ENCODE measurements around the gene HSPA12A.

Gene HSPA12A

DNA sequence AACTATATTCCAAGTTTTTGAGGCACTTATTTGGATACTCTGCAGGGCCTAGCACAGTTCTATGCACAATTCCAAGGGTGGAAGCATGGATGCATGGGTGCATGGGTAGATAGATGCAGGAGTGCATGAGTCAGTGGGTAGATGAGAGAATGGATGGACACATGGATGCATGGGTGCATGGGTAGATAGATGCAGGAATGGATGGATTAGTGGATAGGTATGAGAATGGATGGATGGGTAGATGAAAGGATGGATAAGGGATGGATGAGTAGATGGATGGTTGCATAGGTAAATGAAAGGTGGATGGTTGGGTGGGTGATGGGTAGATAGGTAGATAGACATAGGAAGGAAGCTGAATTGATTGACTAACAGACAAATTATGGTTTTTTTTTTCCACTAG, 106.0 kb downstream of the HSPA12A start:
- no peaks in the 10 kb centered on the region for H3K4me1 ChIP-seq (ENCODE audit: control insufficient read depth, low read length)
- H4K20me1 ChIP-seq (ENCODE audit: control insufficient read depth, insufficient read depth, low read depth, low read length) = no peaks in the 10 kb centered on the region
- H3K4me3 ChIP-seq (ENCODE audit: low read length) = no peak overlapping the region
- H3K27ac ChIP-seq (ENCODE audit: low read depth, low read length) = no peak overlapping the region
- H3K9me3 ChIP-seq (ENCODE audit: control insufficient read depth, insufficient read depth, low read length) = no peaks in the 10 kb centered on the region
- no peaks in the 10 kb centered on the region for H3K27me3 ChIP-seq (ENCODE audit: control insufficient read depth, low read length)
- H3K4me2 ChIP-seq (ENCODE audit: low read length) = no peak overlapping the region
- no peaks in the 10 kb centered on the region for H3K9me2 ChIP-seq (replicated peaks; ENCODE audit: control insufficient read depth, low read length)
- H3F3A ChIP-seq (ENCODE audit: control insufficient read depth, insufficient read depth) = no peaks in the 10 kb centered on the region
- TF ChIP-seq EZH2phosphoT487 (IDR thresholded peaks at IDR 0.05; ENCODE audit: borderline replicate concordance, low read length) = no peak
- TF ChIP-seq, protein P1, sequence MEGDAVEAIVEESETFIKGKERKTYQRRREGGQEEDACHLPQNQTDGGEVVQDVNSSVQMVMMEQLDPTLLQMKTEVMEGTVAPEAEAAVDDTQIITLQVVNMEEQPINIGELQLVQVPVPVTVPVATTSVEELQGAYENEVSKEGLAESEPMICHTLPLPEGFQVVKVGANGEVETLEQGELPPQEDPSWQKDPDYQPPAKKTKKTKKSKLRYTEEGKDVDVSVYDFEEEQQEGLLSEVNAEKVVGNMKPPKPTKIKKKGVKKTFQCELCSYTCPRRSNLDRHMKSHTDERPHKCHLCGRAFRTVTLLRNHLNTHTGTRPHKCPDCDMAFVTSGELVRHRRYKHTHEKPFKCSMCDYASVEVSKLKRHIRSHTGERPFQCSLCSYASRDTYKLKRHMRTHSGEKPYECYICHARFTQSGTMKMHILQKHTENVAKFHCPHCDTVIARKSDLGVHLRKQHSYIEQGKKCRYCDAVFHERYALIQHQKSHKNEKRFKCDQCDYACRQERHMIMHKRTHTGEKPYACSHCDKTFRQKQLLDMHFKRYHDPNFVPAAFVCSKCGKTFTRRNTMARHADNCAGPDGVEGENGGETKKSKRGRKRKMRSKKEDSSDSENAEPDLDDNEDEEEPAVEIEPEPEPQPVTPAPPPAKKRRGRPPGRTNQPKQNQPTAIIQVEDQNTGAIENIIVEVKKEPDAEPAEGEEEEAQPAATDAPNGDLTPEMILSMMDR (IDR thresholded peaks at IDR 0.05; ENCODE audit: low read depth, low read length, poor library complexity, severe bottlenecking) = no peak
- H3K36me3 ChIP-seq (ENCODE audit: control insufficient read depth, low read length) = no peaks in the 10 kb centered on the region
- H3K79me2 ChIP-seq (ENCODE audit: control insufficient read depth, low read length) = no peaks in the 10 kb centered on the region

DNA sequence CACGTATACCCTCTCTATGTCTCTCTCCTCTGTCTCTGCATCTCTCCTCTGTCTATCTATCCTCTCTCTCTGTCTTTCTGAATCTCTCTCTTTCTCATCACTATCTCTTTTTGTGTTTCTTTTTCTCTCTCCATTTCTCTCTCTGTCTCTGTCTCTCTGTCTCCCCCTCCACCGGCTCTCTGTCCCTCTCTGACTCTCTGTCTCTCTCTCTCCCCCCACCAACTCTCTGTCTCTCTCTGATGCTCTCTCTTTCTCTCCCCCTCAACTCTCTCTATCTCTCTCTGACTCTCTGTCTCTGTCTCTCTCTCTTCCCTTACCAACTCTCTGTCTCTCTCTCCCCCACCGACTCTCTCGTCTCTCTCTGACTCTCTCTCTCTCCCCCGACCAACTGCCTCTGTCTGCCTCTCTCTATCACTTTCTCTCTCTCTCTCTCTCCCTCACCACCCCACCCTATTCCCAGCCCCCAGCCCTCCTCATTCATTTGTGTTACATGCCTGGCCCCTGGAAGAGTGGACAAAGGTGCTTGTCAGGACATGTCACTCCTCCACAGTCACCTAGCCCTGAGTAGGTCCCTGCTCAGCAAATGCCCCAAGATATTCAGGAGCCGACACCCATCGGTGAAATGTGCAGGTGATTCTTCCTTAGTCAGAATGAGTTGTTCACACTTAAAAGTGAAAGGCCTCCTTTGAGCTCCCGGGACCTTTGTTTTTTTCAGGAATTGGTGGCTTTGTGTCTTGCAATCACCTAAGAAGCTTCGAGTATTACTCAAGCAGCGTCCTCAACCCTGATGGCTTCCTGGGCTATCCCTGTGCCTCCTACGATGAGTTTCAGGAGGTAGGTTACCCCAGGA, 108.0 kb downstream of the HSPA12A start:
- Histone ChIP-seq H3K27me3 (ENCODE audit: control insufficient read depth, low read length) (no peaks in the 10 kb centered on the region), H3K9me3 (ENCODE audit: control insufficient read depth, insufficient read depth, low read length) (no peaks in the 10 kb centered on the region), H3K36me3 (ENCODE audit: control insufficient read depth, low read length) (no peaks in the 10 kb centered on the region), H3K4me3 (ENCODE audit: low read length) (no peak overlapping the region), H3K79me2 (ENCODE audit: control insufficient read depth, low read length) (no peaks in the 10 kb centered on the region), H3K4me2 (ENCODE audit: low read length) (no peak overlapping the region), H3K4me1 (ENCODE audit: control insufficient read depth, low read length) (no peaks in the 10 kb centered on the region), H4K20me1 (ENCODE audit: control insufficient read depth, insufficient read depth, low read depth, low read length) (no peaks in the 10 kb centered on the region), H3F3A (ENCODE audit: control insufficient read depth, insufficient read depth) (no peaks in the 10 kb centered on the region), H3K27ac (ENCODE audit: low read depth, low read length) (no peak overlapping the region), H3K9me2 (replicated peaks; ENCODE audit: control insufficient read depth, low read length) (no peaks in the 10 kb centered on the region)
- TF ChIP-seq, protein P1 (IDR thresholded peaks at IDR 0.05; ENCODE audit: low read depth, low read length, poor library complexity, severe bottlenecking) = no peak
- no peak for TF ChIP-seq EZH2phosphoT487 (IDR thresholded peaks at IDR 0.05; ENCODE audit: borderline replicate concordance, low read length)

DNA sequence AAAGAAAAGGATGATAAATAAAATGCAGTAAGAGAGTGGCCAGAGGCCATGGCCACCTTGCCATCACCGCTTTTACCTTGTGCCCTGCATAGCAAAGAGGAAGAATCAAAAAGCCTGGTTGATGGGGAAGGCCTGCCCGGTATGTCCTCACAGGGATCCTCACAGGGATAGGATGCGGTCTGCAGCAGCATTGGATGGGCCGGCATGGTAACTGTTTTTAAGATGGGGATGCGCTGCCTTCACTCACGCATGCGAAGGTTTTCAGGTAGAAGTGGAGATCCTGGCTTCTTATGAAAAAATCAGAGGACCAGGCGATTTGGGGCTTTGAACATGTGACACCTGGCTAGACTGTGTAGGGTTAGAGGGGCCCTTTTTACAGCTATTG, 109.2 kb downstream of the HSPA12A start:
- Histone ChIP-seq H3K4me2 (ENCODE audit: low read length) (no peak overlapping the region), H3K9me3 (ENCODE audit: control insufficient read depth, insufficient read depth, low read length) (no peaks in the 10 kb centered on the region), H3K27me3 (ENCODE audit: control insufficient read depth, low read length) (no peaks in the 10 kb centered on the region), H3K27ac (ENCODE audit: low read depth, low read length) (no peak overlapping the region), H3K9me2 (replicated peaks; ENCODE audit: control insufficient read depth, low read length) (no peaks in the 10 kb centered on the region), H3K79me2 (ENCODE audit: control insufficient read depth, low read length) (no peaks in the 10 kb centered on the region), H3F3A (ENCODE audit: control insufficient read depth, insufficient read depth) (no peaks in the 10 kb centered on the region), H3K4me1 (ENCODE audit: control insufficient read depth, low read length) (no peaks in the 10 kb centered on the region), H3K36me3 (ENCODE audit: control insufficient read depth, low read length) (no peaks in the 10 kb centered on the region), H4K20me1 (ENCODE audit: control insufficient read depth, insufficient read depth, low read depth, low read length) (no peaks in the 10 kb centered on the region), H3K4me3 (ENCODE audit: low read length) (no peak overlapping the region)
- TF ChIP-seq, protein P1 (IDR thresholded peaks at IDR 0.05; ENCODE audit: low read depth, low read length, poor library complexity, severe bottlenecking) = no peak
- no peak for TF ChIP-seq EZH2phosphoT487 (IDR thresholded peaks at IDR 0.05; ENCODE audit: borderline replicate concordance, low read length)

All from DOHH2 (cell line).